Fibroblast of lung (primary cell): ENCODE data around the gene S100A5.

Source experiments
- CTCF ChIP-seq, 2 donors: IDR thresholded peaks in 1 of 2; conservative IDR thresholded peaks in 1 of 2; 1 replicate in 1 of 2; 2 replicates in 1 of 2; pipeline ENCODE4 v1.5.1; 2011 to 2012; ENCODE audit warnings: low read length in 2 of 2, control low read depth in 1 of 2, inconsistent platforms in 1 of 2, low read depth in 1 of 2, mild to moderate bottlenecking in 1 of 2
- EZH2 ChIP-seq: IDR thresholded peaks from 2 replicates; pipeline ENCODE4 v1.5.1; 2012; ENCODE audit warnings: low read length, control low read depth, mild to moderate bottlenecking; ENCODE audit errors: missing control alignments

DNA sequence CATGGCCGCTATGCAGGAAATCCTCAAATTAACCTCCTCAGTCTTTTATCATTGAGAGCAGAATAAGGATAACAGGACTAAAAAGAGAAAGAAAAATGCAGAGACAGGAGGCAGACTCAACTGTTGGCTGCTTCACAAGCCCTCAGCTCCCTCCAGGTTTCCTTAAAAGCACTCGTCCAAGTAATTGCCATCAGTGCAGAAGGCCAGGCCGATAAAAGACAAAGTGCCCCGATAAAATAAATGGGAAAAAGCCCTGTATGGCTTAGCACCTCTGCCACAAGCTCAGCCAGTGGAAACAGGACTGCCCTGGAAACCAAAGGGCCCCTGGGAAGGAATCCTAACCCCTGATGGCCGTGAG is 13.1 kb downstream of the S100A5 start:
- TF ChIP-seq CTCF (conservative IDR thresholded peaks at IDR 0.05 in 1 of 2, IDR thresholded peaks at IDR 0.05 in 1 of 2; ENCODE audit: low read depth in 1 of 2, low read length in 2 of 2) (no peak), EZH2 (no peak)
